ENCODE measurements around the gene EHMT1. TPM values are rescaled to one million over a fixed set of nuclear protein-coding genes. Genes with fewer than 3 reads are reported as not detected.

Gene EHMT1
- total and polyA plus RNA-seq, 2 experiments from 2014 or later, result 46.0 to 47.7 TPM

DNA sequence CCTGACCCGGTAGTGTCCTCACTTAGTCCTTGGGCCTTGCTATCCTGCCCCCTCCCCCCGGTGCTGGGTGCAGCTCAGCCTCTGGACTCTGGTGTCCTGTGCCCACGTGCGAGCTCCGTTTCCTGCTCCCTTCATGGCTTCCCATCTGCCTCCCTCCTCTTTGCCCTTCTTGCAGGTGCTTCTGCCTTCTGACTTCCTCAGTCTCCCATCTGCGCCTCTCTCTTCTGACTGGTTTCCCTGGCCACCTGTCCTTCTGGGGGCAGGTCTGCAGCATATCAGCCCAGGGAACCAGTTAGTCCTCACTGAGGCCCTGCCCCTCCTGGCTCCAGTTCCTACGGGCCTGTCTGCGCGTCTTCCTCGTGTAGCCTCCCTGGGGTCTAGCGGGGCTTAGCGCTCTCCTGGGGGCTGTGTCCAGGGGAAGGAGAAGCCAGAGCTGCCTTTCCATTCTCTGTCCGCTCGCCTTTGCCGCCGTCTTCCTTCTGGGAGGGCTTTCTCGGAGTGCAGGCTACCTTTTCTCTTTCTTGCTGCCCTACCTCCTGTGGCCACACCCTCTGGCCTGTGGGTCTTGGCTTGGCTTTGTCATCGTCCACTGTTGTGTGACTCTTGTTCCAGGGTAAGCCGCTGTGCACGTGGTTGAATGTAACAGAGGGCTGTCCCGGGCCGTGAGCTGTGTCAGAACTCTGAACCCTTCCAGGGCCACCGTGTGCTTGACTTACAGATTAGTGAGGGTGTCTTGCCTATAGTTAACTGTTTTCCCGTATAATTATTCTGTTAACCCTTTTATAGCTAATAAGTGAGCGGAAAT, 51.8 kb downstream of the EHMT1 start:
- Histone ChIP-seq H3K4me1 (ENCODE audit: insufficient read depth) (peaks cover 52% of the 10 kb centered on the region), H3K9me2 (replicated peaks; ENCODE audit: insufficient read depth) (no peaks in the 10 kb centered on the region), H3K27me3 (no peaks in the 10 kb centered on the region), H2AFZ (no peak overlapping the region), H3K9me3 (ENCODE audit: low read depth) (no peaks in the 10 kb centered on the region), H3K36me3 (replicated peaks; ENCODE audit: insufficient read depth, low read depth) (no peaks in the 10 kb centered on the region), H3K79me2 (peaks cover 88% of the 10 kb centered on the region), H4K20me1 (ENCODE audit: insufficient read depth, poor library complexity, severe bottlenecking) (peaks cover 45% of the 10 kb centered on the region), H3K4me2 (peak overlapping the region; percentile 63), H3K4me3 (no peak overlapping the region), H3K27ac (peak overlapping the region; percentile 63)
- no peak for TF ChIP-seq EZH2phosphoT487 (IDR thresholded peaks at IDR 0.05; ENCODE audit: low read depth, severe bottlenecking, unreplicated experiment)
- TF ChIP-seq, protein P1, sequence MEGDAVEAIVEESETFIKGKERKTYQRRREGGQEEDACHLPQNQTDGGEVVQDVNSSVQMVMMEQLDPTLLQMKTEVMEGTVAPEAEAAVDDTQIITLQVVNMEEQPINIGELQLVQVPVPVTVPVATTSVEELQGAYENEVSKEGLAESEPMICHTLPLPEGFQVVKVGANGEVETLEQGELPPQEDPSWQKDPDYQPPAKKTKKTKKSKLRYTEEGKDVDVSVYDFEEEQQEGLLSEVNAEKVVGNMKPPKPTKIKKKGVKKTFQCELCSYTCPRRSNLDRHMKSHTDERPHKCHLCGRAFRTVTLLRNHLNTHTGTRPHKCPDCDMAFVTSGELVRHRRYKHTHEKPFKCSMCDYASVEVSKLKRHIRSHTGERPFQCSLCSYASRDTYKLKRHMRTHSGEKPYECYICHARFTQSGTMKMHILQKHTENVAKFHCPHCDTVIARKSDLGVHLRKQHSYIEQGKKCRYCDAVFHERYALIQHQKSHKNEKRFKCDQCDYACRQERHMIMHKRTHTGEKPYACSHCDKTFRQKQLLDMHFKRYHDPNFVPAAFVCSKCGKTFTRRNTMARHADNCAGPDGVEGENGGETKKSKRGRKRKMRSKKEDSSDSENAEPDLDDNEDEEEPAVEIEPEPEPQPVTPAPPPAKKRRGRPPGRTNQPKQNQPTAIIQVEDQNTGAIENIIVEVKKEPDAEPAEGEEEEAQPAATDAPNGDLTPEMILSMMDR (IDR thresholded peaks at IDR 0.05; ENCODE audit: poor library complexity), result no peak
- TF ChIP-seq EZH2 (IDR thresholded peaks at IDR 0.05; ENCODE audit: borderline replicate concordance), result no peak
- DNase-seq (ENCODE audit: low spot score), result peak; percentile 79
- WGBS (ENCODE audit: low lambda C conversion rate, missing lambda C conversion rate), result 52% methylated on average over 25 of the region's 25 CpGs

DNA sequence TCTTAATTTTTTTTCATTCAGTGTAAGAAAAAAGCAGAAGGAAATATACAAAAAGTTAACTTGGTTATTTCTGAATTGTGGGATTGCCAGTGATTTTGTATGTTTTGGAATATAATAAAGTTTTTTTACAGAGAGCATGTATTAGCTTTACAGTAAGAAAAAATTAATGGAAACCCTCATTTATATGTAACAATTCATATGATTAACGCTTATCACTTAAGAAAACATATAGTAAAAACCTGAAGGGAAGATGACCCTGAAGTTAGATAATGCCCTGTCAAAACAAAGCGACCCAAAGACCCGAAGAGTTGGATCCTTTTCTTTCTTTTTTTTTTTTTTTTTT, 52.4 kb downstream of the EHMT1 start:
- no peak overlapping the region for H3K4me3 ChIP-seq
- H3K27ac ChIP-seq, result no peak overlapping the region
- H3K36me3 ChIP-seq (replicated peaks; ENCODE audit: insufficient read depth, low read depth), result no peaks in the 10 kb centered on the region
- no peak for DNase-seq (ENCODE audit: low spot score)
- peaks cover 47% of the 10 kb centered on the region for H4K20me1 ChIP-seq (ENCODE audit: insufficient read depth, poor library complexity, severe bottlenecking)
- no peaks in the 10 kb centered on the region for H3K9me3 ChIP-seq (ENCODE audit: low read depth)
- no peak overlapping the region for H3K4me2 ChIP-seq
- H3K9me2 ChIP-seq (replicated peaks; ENCODE audit: insufficient read depth), result no peaks in the 10 kb centered on the region
- H3K4me1 ChIP-seq (ENCODE audit: insufficient read depth), result peaks cover 46% of the 10 kb centered on the region
- H3K27me3 ChIP-seq, result no peaks in the 10 kb centered on the region
- 98% methylated on average over 3 of the region's 3 CpGs for WGBS (ENCODE audit: low lambda C conversion rate, missing lambda C conversion rate)
- TF ChIP-seq EZH2phosphoT487 (IDR thresholded peaks at IDR 0.05; ENCODE audit: low read depth, severe bottlenecking, unreplicated experiment) (no peak), EZH2 (IDR thresholded peaks at IDR 0.05; ENCODE audit: borderline replicate concordance) (no peak)
- TF ChIP-seq, protein P1 (IDR thresholded peaks at IDR 0.05; ENCODE audit: poor library complexity), result no peak
- peaks cover 85% of the 10 kb centered on the region for H3K79me2 ChIP-seq
- H2AFZ ChIP-seq, result no peak overlapping the region

- H3K4me1 ChIP-seq (ENCODE audit: insufficient read depth), result peaks cover 41% of the 10 kb centered on the region
- H3K4me3 ChIP-seq, result no peak overlapping the region
- H3K36me3 ChIP-seq (replicated peaks; ENCODE audit: insufficient read depth, low read depth), result no peaks in the 10 kb centered on the region
- TF ChIP-seq, protein P1 (IDR thresholded peaks at IDR 0.05; ENCODE audit: poor library complexity), result no peak
- TF ChIP-seq EZH2phosphoT487 (IDR thresholded peaks at IDR 0.05; ENCODE audit: low read depth, severe bottlenecking, unreplicated experiment), result no peak
- no peak for TF ChIP-seq EZH2 (IDR thresholded peaks at IDR 0.05; ENCODE audit: borderline replicate concordance)
- H2AFZ ChIP-seq, result no peak overlapping the region
- H4K20me1 ChIP-seq (ENCODE audit: insufficient read depth, poor library complexity, severe bottlenecking), result peaks cover 48% of the 10 kb centered on the region
- H3K9me2 ChIP-seq (replicated peaks; ENCODE audit: insufficient read depth), result no peaks in the 10 kb centered on the region
- H3K79me2 ChIP-seq, result peaks cover 85% of the 10 kb centered on the region
- 88% methylated on average over 8 of the region's 8 CpGs for WGBS (ENCODE audit: low lambda C conversion rate, missing lambda C conversion rate)
- H3K27ac ChIP-seq, result no peak overlapping the region
- H3K4me2 ChIP-seq, result no peak overlapping the region
- H3K27me3 ChIP-seq, result no peaks in the 10 kb centered on the region
- no peak for DNase-seq (ENCODE audit: low spot score)
- H3K9me3 ChIP-seq (ENCODE audit: low read depth), result no peaks in the 10 kb centered on the region
Measured at GRCh38 chr9:137671721-137672120, 52.9 kb downstream of the EHMT1 start.
